Activated CD4-positive, alpha-beta T cell treated with anti-CD3 and anti-CD28 coated beads, Interleukin-2, amount 50 U/mL, for 16 hours (primary cell): Measurements from ENCODE around the gene MOB1A.

Experiments used
- DNase-seq: peaks from one replicate; pipeline ENCODE4 v3.0.0-alpha.2; 2020

The MOB1A gene

DNA sequence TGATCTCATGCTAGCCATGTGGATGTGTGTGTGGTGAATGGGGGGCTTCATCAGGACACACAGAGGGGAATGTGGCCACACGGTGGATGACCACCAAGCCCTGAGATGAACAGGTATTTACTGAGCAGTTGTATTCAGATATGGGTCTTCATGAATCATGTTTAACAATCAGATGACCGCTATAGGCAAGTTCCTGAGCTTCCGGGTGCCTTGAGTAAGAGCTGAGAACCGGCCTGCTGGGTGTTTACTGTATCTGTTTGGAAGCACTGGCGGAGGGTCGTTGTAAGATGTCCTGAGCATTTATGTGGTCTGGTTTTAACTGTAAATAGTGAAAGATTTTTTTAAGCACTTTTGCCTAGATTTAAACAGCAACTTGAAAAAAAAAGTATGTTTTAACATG lies 74.9 kb downstream of the MOB1A start:
- DNase-seq: no peak
